ENCODE results near the gene MRPS31.
A peak's percentile ranks its signal among the peaks of the same experiment; 100 is the strongest.
"Not testable (repeated sequence)": the region's sequence is repeated elsewhere in the genome, so short reads cannot be mapped to it uniquely, and the experiment has no call there.

Gene MRPS31

DNA sequence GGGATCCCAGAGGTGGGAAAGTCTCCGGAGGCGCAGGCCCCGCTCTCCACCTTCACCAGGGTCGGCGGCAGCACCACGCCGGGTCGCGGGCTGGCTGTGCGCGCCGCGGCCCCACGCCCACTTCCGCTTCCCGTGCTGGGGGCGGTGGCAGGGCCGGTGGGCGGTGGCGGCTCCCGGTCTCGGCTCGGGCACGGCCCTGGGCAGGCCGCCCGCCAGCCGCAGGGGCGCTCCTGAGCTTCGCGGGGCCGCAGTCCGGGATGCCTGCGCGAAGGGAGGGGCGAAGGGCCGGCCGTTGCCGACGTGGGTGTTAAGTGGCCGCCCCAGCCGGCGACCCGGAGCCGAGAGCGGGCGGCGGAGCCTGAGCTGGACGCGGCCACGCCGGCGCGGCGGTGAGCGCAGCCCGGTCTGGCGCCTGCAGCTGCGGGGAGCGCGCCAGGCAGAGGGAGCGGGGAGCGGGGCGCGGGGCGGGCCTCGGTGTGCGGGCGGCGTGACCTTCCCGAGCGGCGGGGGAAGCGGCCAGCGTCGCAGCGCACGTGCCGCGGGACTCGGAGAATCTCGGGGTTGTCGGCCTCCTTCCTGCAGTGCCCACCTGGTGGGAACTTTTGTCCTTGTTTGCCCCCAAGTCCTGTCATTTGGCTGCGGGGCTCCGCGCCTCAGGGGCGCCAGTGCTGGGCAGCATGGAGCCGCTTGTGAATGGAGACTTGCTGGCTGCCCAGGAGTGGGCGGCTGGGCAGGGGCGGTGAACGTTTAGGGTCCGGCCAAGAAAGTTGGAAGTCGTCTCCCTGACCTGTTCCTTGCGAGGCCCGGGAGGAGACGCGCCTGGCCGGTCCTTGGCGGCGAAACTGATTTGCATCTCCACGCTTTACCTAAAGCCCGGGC lies 18.5 kb upstream of the MRPS31 start, which contains the start of gene SLC25A15:
Gene SLC25A15 (plus strand): TSS at position 337 of the 879 bp plus-strand sequence. CDS start 3,616 bp downstream, outside the sequence.
- peak; percentile 63 for DNase-seq (ENCODE audit: low read depth)

DNA sequence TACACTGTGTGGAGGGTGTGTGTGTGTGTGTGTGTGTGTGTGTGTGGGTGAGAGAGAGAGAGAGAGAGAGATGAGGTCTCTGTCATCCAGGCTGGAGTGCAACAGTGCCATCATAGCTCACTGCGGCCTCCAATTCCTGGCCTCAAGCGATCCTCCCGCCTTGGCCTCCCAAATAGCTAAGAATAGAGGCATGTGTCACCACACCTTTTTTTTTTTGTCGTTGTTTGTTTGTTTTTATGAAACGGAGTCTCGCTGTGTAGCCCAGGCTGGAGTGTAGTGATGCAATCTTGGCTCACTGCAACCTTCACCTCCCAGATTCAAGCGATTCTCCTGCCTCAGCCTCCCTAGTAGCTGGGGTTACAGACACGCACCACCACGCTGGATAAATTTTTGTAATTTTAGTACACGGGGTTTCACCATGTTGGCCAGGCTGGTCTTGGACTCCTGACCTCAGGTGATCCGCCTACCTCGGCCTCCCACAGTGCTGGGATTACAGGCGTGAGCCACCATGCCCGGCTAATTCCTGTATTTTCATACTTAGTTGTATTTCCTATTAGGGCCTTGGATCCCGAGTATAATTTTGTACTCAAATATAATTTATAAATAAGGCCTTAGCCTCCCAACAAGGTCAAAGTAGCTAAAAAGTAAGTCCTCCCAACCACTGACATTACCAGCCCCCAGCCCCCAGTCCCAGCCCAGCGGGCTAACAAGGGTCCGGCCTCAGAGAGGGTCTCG lies 17.7 kb upstream of the MRPS31 start:
- DNase-seq (ENCODE audit: low read depth) = not testable (repeated sequence)

GRCh38 chr13:40787062-40787461 lies 16.1 kb upstream of the MRPS31 start:
- DNase-seq (ENCODE audit: low read depth) = no peak

DNA sequence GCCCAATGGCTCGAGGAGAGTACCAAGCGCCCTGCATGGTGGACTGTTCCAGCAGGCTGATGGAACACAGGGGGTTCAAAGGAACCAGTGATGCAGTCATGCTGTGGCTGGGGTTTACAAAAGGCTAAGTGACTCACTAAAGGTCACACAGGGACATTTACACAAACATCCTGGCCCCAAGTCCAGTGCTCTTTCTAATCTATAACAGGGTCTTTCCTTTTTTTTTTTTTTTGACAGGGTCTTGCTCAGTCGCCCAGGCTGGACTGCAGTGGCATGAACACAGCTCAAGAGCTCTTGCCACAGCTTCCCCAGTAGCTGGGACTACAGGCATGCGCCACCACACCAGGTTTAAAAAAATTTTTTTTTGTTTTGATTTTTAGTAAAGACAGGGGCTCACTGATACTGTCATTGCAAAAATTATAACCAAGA lies 15.6 kb upstream of the MRPS31 start:
- DNase-seq (ENCODE audit: low read depth) = no peak

- no peak for DNase-seq (ENCODE audit: low read depth)
Observed at GRCh38 chr13:40784540-40784939, 13.6 kb upstream of the MRPS31 start.

- not testable (repeated sequence) for DNase-seq (ENCODE audit: low read depth)
Observed at GRCh38 chr13:40782971-40783370, 12.0 kb upstream of the MRPS31 start.

DNA sequence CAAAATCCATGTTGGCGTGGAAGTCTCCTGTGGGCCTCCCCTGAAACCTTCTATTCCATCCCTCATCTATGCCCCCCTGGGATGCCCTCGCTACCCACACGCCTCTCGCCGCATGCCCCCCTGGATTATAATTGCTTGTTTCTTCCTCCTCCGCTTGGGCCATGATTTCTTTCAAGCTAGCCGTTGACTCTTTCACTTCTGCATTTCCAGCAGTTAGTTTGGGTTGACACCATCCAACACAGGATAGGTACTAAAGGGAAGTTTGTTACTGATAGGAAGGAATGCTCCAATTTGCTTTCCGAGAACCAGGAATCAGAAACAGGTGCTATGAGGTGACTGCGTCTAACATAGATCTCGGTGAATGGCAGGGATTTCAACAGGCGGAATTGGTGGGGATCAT lies 10.7 kb upstream of the MRPS31 start:
- no peak for DNase-seq (ENCODE audit: low read depth)

DNA sequence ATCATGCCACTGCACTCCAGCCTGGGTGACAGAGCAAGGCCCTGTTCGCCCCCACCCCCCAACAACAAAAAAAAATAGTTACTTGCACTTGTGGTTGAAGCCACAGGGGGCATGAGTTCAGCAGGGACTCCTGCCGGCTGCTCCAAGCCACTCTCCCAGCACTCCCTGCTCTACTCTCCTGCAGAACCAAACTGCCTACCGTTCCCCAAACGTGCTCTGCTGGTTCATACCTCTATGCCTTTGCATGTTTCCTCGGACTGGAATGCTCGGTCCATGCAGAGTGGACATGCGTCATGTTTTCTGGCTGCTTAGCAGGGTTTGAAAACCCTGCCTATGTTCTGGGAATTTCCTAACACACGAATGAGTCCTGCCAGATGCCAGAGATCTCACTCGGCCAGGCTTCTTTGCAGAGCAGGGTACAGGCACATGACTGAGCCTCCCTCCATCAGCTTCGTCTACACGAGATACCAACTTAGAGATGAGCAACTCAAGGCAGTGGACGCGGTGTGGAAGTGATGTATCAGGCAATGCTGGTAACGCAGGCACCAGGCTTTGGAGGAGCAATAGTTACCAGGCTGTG lies 9.9 kb upstream of the MRPS31 start:
- DNase-seq (ENCODE audit: low read depth) = no peak

DNA sequence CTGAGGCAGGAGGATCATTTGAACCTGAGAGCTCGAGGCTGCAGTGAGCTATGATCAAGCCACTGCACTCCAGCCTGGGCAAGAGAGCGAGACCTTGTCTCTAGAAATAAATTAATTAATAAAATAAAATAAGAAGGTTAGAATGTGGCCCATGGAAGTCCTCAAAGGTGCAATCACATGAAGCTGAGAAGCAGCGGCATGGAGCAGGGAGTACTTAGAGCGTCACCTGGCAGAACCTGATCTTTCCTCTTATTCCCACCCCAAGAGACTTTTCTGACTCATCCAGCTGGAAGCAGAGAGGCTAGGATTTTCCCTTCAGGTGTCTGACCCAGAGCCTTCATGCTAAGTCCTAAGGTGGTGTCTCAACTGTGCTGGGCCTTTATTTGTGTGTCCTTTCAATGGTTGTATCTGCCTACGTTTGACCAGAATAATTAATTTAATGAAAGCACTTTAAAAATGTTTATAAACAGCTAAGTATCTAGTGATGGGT lies 8.9 kb upstream of the MRPS31 start:
- no peak for DNase-seq (ENCODE audit: low read depth)

GRCh38 chr13:40779049-40779448 lies 8.1 kb upstream of the MRPS31 start:
- DNase-seq (ENCODE audit: low read depth) = no peak

DNA sequence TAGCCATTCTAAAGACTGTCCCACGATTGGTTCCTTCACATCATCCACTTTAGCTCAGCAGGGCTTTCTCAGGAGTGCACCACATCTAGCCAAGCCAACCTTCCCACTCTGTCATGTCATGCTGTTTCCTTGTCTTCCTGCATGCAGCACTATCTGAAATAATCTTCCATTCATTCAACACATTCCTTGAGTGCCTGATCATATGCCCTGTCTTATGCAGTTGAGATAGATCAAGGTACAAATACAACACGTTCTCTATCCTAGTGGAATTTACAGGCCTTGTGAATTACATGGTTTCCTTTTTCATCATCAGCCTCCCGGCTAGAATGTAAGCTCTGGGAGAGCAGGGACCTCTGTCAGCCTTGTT lies 6.8 kb upstream of the MRPS31 start:
- no peak for DNase-seq (ENCODE audit: low read depth)

DNA sequence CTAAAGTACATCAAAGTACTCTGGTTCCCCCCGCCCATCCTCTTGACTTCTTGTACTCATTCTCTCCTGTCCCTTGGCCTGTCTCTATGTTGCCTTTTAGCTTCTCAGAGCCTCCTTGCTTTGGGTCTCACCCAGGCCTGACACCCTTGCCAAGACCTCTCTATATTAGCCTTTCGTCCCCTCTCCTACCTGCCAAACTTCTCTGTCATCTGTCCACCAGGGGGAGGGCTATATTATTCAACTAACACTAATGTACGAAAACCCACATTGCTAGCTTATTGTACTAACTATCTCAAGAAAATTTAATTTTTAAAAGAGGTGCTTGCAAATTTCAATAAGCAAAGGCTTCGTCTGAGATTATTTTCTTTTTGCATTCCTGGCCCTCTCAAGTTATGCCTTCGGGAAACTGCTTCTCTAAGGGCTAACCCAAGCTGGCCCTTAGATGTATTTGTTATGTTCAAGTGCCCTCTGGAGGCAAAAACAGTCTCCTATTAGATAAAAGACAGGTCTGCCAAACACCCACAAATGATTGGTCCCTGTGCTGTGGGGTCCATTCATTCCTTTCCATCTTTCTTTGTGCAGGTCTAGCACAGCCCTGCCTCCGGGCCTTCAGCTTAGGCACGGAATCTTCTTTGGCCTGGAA lies 6.3 kb upstream of the MRPS31 start:
- no peak for DNase-seq (ENCODE audit: low read depth)

- peak; percentile 52 for DNase-seq (ENCODE audit: low read depth)
Observed at GRCh38 chr13:40776681-40777165, 5.7 kb upstream of the MRPS31 start.

- no peak for DNase-seq (ENCODE audit: low read depth)
Observed at GRCh38 chr13:40776232-40776631, 5.2 kb upstream of the MRPS31 start.

GRCh38 chr13:40774672-40775071 lies 3.7 kb upstream of the MRPS31 start:
- no peak for DNase-seq (ENCODE audit: low read depth)

GRCh38 chr13:40772765-40773473 lies 1.9 kb upstream of the MRPS31 start:
- DNase-seq (ENCODE audit: low read depth) = no peak

DNA sequence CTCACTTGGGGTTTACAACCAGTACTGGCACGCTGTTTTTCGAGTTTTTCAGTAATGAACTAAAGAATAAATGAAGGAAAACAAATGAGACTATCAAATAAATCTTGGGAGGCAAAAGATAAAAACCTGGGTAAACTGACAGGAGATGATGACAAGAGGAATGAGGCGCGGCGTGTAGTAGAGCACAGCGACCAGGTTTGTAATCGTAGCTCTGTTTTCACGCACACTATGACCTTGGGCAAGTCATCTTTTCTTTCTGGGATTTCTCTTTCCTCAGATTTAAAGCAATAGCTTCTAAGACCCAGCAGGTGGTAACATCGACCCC lies 419 bp downstream of the MRPS31 start:
- DNase-seq (ENCODE audit: low read depth) = no peak

DNA sequence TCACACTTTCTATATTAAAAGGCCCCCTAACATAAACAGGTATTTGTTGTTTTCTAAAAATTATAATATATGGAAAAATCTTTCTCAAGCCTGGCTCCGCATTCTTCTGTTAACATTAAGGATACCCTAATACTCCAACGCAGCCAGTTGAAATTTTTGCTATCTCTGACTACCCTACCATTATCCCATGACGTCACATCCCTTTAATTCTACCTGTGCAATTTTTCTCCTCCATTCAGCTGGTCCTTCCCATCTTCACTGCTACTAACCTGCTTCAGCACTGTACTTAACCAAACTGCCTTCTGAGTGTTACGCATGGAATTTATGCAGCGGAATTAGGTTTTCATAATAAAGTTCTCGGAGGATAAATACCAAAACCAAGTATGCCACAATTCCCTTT lies 1.0 kb downstream of the MRPS31 start:
- no peak for DNase-seq (ENCODE audit: low read depth)

GRCh38 chr13:40765602-40766001 lies 5.4 kb downstream of the MRPS31 start:
- no peak for DNase-seq (ENCODE audit: low read depth)

- no peak for DNase-seq (ENCODE audit: low read depth)
Observed at GRCh38 chr13:40764587-40765403, 6.2 kb downstream of the MRPS31 start.

GRCh38 chr13:40762849-40763248 lies 8.1 kb downstream of the MRPS31 start:
- no peak for DNase-seq (ENCODE audit: low read depth)
